OCI-LY7 (cell line): ENCODE results near the gene TMEM86B. TPM values are rescaled to one million over a fixed set of nuclear protein-coding genes. Genes with fewer than 3 reads are reported as not detected.

Experiments
- BruUV-seq: library from RNA; stranded (reverse); fragments of 400-500 nt; replicated peaks from 2 replicates; lab custom pipeline; 2021; lab: Mats Ljungman, UMichigan
- CTCF ChIA-PET: fragments of 300-600 bp; sonication (Branson Sonifier 250); formaldehyde crosslinking; loops from one replicate; lab custom pipeline; 2022; ENCODE audit warnings: antibody characterized with exemption; ENCODE audit not compliant: unreplicated experiment; lab: Charles Lee
- POLR2A ChIA-PET: fragments of 300-600 bp; sonication (Branson Sonifier 250); formaldehyde crosslinking; loops from one replicate; lab custom pipeline; 2022; ENCODE audit warnings: antibody characterized with exemption; lab: Charles Lee
- DNase-seq: peaks from one replicate; pipeline ENCODE4 v3.0.0-alpha.2; 2015; ENCODE audit warnings: low spot score
- H2AFZ ChIP-seq: fragments of 200-600 bp; sonication (generic), shearing (Covaris generic); 2 replicates; pipeline ENCODE4 v1.6.1; 2014; ENCODE audit warnings: mild to moderate bottlenecking, antibody characterized with exemption, low read length, moderate library complexity
- H3K27ac ChIP-seq: fragments of 200-600 bp; sonication (generic); 2 replicates; pipeline ENCODE4 v1.5.1; 2014; ENCODE audit warnings: mixed run types, low read depth, mild to moderate bottlenecking, moderate library complexity, low read length, inconsistent platforms; ENCODE audit not compliant: poor library complexity, severe bottlenecking
- H3K36me3 ChIP-seq: fragments of 200-600 bp; sonication (generic); 2 replicates; pipeline ENCODE4 v1.6.1; 2014; ENCODE audit warnings: mild to moderate bottlenecking, antibody characterized with exemption, low read length, moderate library complexity, mixed read lengths; ENCODE audit not compliant: insufficient read depth
- H3K4me1 ChIP-seq: fragments of 200-600 bp; sonication (generic); 2 replicates; pipeline ENCODE4 v1.5.1; 2014; ENCODE audit warnings: mild to moderate bottlenecking, low read length; ENCODE audit not compliant: insufficient read depth, poor library complexity, severe bottlenecking
- H3K4me2 ChIP-seq: fragments of 200-600 bp; sonication (generic); 2 replicates; pipeline ENCODE4 v1.6.1; 2014; ENCODE audit warnings: mild to moderate bottlenecking, low read length
- H3K4me3 ChIP-seq: fragments of 200-600 bp; sonication (generic); 2 replicates; pipeline ENCODE4 v1.5.1; 2014; ENCODE audit warnings: mild to moderate bottlenecking, low read depth, low read length; ENCODE audit not compliant: poor library complexity, severe bottlenecking
- H3K79me2 ChIP-seq: fragments of 200-600 bp; sonication (generic); 2 replicates; pipeline ENCODE4 v1.6.1; 2016; ENCODE audit warnings: low read depth, mild to moderate bottlenecking, low read length, moderate library complexity, mixed read lengths; ENCODE audit not compliant: insufficient read depth
- H3K9me2 ChIP-seq: fragments of 200-600 bp; sonication (generic); 2 replicates; pipeline ENCODE4 v1.6.1; 2016; ENCODE audit warnings: mild to moderate bottlenecking, low read length, mixed read lengths; ENCODE audit not compliant: insufficient read depth
- H3K9me3 ChIP-seq: fragments of 200-600 bp; sonication (generic); 2 replicates; pipeline ENCODE4 v1.6.1; 2014; ENCODE audit warnings: mild to moderate bottlenecking, mixed run types, low read length, mixed read lengths
- H4K20me1 ChIP-seq: fragments of 200-600 bp; sonication (generic); 2 replicates; pipeline ENCODE4 v1.6.1; 2014; ENCODE audit warnings: mild to moderate bottlenecking, antibody characterized with exemption, low read length, moderate library complexity, mixed read lengths; ENCODE audit not compliant: insufficient read depth
- EZH2phosphoT487 ChIP-seq: fragments of 200-600 bp; sonication (generic); IDR thresholded peaks from 2 replicates; pipeline ENCODE4 v1.6.1; 2018; ENCODE audit warnings: low read depth, borderline replicate concordance, mild to moderate bottlenecking, mixed run types, antibody characterized with exemption, low read length, moderate library complexity, mixed read lengths
- intact Hi-C: fragments of 100-400 bp; cut with micrococcal nuclease; formaldehyde crosslinking; loops from one replicate; pipeline ENCODE4 v1.10.0; 2022; ENCODE audit not compliant: unreplicated experiment
- total RNA-seq, 2 experiments: library from RNA; depleted of rRNA in 1 of 2; stranded (reverse); fragments of >200 nt in 1 of 2; shearing (Covaris generic) in 1 of 2; gene quantifications; 2 replicates each; pipeline ENCODE4 v1.2.3, GENCODE V29; 2014 to 2022
- TF ChIP-seq, protein P1 (sequence below): fragments of 200-600 bp; sonication (generic); conservative IDR thresholded peaks from 2 replicates; pipeline ENCODE4 v1.5.1; 2014; ENCODE audit warnings: mild to moderate bottlenecking, antibody characterized with exemption, low read length, moderate library complexity, mixed read lengths

TMEM86B gene
- total RNA-seq, 2 experiments from 2014 or later, result 8.1 to 13.8 TPM

DNA sequence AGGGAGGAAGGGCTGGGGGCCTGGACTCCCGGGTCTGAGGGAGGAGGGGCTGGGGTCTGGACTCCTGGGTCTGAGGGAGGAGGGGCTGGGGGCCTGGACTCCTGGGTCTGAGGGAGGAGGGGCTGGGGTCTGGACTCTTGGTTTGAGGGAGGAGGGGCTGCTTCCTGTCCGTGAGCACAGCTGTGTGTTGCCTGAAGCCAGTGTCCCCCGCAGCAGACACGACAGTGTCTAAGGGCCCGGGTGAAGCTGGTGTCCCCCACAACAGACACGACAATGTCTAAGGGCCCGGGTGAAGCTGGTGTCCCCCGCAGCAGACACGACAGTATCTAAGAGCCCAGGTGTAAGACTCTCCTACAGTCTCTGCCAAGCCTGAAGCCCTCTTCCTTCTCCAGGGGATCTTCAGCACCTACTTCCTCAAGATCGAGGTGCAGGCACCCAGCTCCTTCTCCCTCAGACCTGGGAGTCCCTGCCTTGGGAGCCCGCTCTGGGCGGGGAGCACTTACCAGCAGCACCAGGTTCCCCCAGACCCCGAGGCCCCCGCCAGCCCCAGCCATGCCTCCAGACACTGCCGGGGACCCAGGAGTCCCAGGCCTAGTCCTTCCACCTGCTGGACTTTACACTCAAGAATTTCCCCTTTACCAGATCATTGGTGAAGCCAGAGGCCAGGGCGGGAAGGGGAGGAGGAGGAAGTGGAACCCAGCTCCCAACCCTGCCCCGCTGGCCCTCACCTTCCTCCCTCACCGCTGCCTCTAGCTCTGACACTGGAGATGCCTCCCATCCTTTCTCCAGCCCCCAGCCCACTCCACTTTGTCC lies 19.5 kb downstream of the TMEM86B start, which contains the start of gene PTPRH:
PTPRH (minus strand) TSS at position 622 of the 813 bp plus-strand sequence; CDS start at position 554, 68 bp downstream.
- H3K4me2 ChIP-seq, result no peak within 1 kb of the TSS; the same call in 1 of the 2 replicates
- no peaks in the 10 kb centered on the region for H3K9me2 ChIP-seq
- no peaks in the 10 kb centered on the region for H4K20me1 ChIP-seq
- no peak within 1 kb of the TSS for H3K4me3 ChIP-seq
- no peaks in the 10 kb centered on the region for H3K36me3 ChIP-seq
- no peaks in the 10 kb centered on the region for H3K79me2 ChIP-seq
- no TSS peak for BruUV-seq
- DNase-seq, result no peak
- no peaks in the 10 kb centered on the region for H3K9me3 ChIP-seq
- TF ChIP-seq, protein P1, sequence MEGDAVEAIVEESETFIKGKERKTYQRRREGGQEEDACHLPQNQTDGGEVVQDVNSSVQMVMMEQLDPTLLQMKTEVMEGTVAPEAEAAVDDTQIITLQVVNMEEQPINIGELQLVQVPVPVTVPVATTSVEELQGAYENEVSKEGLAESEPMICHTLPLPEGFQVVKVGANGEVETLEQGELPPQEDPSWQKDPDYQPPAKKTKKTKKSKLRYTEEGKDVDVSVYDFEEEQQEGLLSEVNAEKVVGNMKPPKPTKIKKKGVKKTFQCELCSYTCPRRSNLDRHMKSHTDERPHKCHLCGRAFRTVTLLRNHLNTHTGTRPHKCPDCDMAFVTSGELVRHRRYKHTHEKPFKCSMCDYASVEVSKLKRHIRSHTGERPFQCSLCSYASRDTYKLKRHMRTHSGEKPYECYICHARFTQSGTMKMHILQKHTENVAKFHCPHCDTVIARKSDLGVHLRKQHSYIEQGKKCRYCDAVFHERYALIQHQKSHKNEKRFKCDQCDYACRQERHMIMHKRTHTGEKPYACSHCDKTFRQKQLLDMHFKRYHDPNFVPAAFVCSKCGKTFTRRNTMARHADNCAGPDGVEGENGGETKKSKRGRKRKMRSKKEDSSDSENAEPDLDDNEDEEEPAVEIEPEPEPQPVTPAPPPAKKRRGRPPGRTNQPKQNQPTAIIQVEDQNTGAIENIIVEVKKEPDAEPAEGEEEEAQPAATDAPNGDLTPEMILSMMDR, result no peak
- no peak for TF ChIP-seq EZH2phosphoT487
- peaks cover 7% of the 10 kb centered on the region for H3K4me1 ChIP-seq
- no peak within 1 kb of the TSS for H3K27ac ChIP-seq
- CTCF ChIA-PET, result no interaction called here
- intact Hi-C loops, result no loop called here
- POLR2A ChIA-PET, result no interaction called here
- H2AFZ ChIP-seq, result no peak within 1 kb of the TSS

DNA sequence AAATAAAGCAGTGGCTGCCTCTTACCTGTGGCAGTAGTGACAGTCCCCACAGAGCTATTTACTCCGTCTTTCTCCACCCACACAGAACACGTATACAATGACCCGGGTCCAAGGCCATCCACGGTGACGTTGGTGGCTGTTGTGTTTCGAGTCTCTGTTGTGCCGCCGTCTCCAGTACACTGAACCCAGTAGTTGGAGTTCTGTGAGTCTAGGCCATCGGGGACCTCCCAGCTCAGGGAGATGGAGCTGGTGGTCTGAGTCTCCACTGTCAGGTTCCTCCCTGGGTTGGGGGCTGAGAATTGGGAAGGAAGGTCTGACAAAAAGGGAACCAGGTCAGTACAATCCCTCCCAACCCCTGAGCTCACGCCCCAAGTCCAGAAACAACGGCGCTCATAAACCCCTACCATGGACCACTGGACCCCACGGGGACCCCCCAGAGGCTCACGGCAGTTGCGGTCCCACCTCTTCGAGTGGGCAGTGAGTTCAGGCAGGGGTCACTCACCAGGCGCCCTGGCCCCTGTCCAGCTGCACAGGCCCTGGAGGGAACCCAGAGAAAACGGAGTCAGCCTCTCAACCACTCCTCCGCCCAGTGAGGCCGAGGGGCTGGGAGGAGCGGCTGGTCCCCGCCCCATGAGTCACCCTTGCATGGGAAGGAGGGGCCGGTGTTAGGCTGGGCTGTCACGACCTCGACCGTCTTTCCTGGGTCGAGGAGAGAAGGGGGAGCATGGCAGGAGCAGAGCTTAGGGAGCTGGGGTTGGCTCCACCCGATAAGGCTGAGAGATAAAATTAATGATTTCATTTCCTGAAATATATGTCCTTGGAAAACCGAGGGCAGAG lies 21.7 kb downstream of the TMEM86B start:
- no peak overlapping the region for H3K4me3 ChIP-seq
- no peaks in the 10 kb centered on the region for H4K20me1 ChIP-seq
- no peaks in the 10 kb centered on the region for H3K36me3 ChIP-seq
- ChIA-PET CTCF (interaction anchor here (0.6 kb wide), 1 partner anchor 726 kb away, joined by 6 read pairs; no protein-coding TSS in a partner anchor), POLR2A (no interaction called here)
- no peak overlapping the region for H3K27ac ChIP-seq
- BruUV-seq, result no TSS peak
- no peaks in the 10 kb centered on the region for H3K9me3 ChIP-seq
- peaks cover 7% of the 10 kb centered on the region for H3K4me1 ChIP-seq
- TF ChIP-seq, protein P1, result no peak
- no peak for TF ChIP-seq EZH2phosphoT487
- no peaks in the 10 kb centered on the region for H3K79me2 ChIP-seq
- no peak overlapping the region for H2AFZ ChIP-seq
- no peaks in the 10 kb centered on the region for H3K9me2 ChIP-seq
- no peak for DNase-seq
- intact Hi-C loops, result no loop called here
- no peak overlapping the region for H3K4me2 ChIP-seq
